Activated T-helper 17 cell treated with anti-CD3 and anti-CD28 coated beads, Interleukin-2, amount 50 U/mL, for 72 hours (primary cell): Measurements from ENCODE around the gene CUBN. TPM values are rescaled to one million over a fixed set of nuclear protein-coding genes. Genes with fewer than 3 reads are reported as not detected.

Experiments
- ATAC-seq: fragments of 150-1000 bp; cut with Tn5 transposase; replicated peaks from 2 replicates; pipeline ENCODE4 v1.10.0; 2021; ENCODE audit warnings: mild to moderate bottlenecking, moderate library complexity
- H3K27ac Mint-ChIP-seq: one replicate; pipeline ENCODE4 v1.8.0; 2022; ENCODE audit warnings: mixed read lengths
- H3K27me3 Mint-ChIP-seq: one replicate; pipeline ENCODE4 v1.8.0; 2022; ENCODE audit warnings: mixed read lengths
- H3K36me3 Mint-ChIP-seq: one replicate; pipeline ENCODE4 v1.8.0; 2022; ENCODE audit warnings: low read depth, mild to moderate bottlenecking, mixed read lengths
- H3K4me1 Mint-ChIP-seq: one replicate; pipeline ENCODE4 v1.8.0; 2022; ENCODE audit warnings: mixed read lengths
- H3K4me3 Mint-ChIP-seq: one replicate; pipeline ENCODE4 v1.8.0; 2022; ENCODE audit warnings: mild to moderate bottlenecking, mixed read lengths
- H3K9me3 Mint-ChIP-seq: one replicate; pipeline ENCODE4 v1.8.0; 2022; ENCODE audit warnings: mixed read lengths
- total RNA-seq, 2 donors: library from RNA; stranded (reverse); gene quantifications; one replicate each; pipeline ENCODE4 v1.2.3, GENCODE V29; 2022

Gene CUBN
- total RNA-seq, 2 donors from 2014 or later = 0.41 to 0.45 TPM

DNA sequence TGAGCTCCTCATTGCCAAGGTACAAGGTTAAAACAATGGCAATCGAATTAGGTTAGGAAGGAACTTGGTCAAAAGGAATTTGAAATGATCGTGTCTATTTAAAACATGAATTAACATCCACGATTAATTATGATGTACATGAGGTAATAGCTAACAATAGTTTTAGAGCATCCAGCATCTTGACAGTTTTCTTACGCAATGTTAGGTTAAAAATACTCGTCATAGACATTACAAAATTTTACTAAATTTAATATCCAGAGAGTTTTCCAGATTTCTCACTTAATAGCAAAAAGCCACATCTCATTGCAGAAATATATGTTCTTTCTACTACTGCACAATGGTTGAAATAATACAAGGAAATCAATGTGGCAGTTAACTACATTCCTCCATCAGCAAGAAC, 22.6 kb downstream of the CUBN start:
- H3K4me3 Mint-ChIP-seq = no peak overlapping the region
- H3K36me3 Mint-ChIP-seq = no peaks in the 10 kb centered on the region
- ATAC-seq = no peak
- peaks cover 4% of the 10 kb centered on the region for H3K9me3 Mint-ChIP-seq
- H3K27ac Mint-ChIP-seq = no peak overlapping the region
- H3K27me3 Mint-ChIP-seq = no peaks in the 10 kb centered on the region
- H3K4me1 Mint-ChIP-seq = no peaks in the 10 kb centered on the region

DNA sequence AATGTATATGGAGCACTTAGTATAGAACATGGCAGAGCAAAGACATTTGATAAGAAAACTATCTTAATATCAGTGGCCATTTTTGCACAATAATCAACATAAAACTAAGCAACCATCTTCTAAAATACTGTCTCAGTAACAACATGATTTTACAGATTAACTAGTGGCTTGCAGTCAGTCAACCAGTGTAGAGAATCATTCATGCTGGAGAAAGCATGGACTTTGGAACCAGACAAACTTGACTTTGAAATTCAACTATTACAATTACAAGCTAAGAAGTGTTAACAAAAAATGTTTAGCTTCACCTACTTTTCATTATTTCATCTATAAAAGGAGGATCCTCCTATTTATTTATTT, 27.7 kb downstream of the CUBN start:
- H3K36me3 Mint-ChIP-seq = no peaks in the 10 kb centered on the region
- no peak for ATAC-seq
- H3K9me3 Mint-ChIP-seq = peaks cover 4% of the 10 kb centered on the region
- no peaks in the 10 kb centered on the region for H3K4me1 Mint-ChIP-seq
- H3K4me3 Mint-ChIP-seq = no peak overlapping the region
- no peak overlapping the region for H3K27ac Mint-ChIP-seq
- no peaks in the 10 kb centered on the region for H3K27me3 Mint-ChIP-seq

- H3K4me1 Mint-ChIP-seq = no peaks in the 10 kb centered on the region
- H3K27me3 Mint-ChIP-seq = no peaks in the 10 kb centered on the region
- no peak overlapping the region for H3K27ac Mint-ChIP-seq
- H3K36me3 Mint-ChIP-seq = no peaks in the 10 kb centered on the region
- no peak for ATAC-seq
- peaks cover 4% of the 10 kb centered on the region for H3K9me3 Mint-ChIP-seq
- H3K4me3 Mint-ChIP-seq = no peak overlapping the region
These were observed 28.2 kb downstream of the CUBN start for GRCh38 chr10:17101257-17101909.

DNA sequence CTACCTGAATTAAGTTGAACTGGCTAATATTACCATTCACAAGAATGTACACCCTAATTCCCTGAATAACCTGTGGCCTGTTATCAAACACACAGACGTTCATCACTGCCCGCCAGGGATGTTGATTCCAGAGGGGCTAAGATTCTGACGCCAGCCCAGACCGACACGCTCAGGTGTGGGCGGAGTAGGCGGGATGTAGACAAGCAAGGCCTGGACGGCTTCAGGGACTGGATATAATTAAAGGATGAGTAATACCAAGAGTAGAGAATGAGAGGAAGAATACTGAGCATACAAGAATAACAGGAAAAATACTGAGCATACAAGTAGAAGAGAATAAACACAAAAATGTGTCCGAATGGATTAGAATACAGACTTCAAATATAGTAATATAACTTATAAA, 29.0 kb downstream of the CUBN start:
- Mint-ChIP-seq H3K36me3 (no peaks in the 10 kb centered on the region), H3K4me3 (no peak overlapping the region), H3K4me1 (no peaks in the 10 kb centered on the region), H3K9me3 (peaks cover 4% of the 10 kb centered on the region), H3K27me3 (no peaks in the 10 kb centered on the region), H3K27ac (no peak overlapping the region)
- no peak for ATAC-seq

- no peak for ATAC-seq
- H3K9me3 Mint-ChIP-seq = no peaks in the 10 kb centered on the region
- H3K4me3 Mint-ChIP-seq = no peak overlapping the region
- H3K4me1 Mint-ChIP-seq = no peaks in the 10 kb centered on the region
- no peak overlapping the region for H3K27ac Mint-ChIP-seq
- H3K36me3 Mint-ChIP-seq = no peaks in the 10 kb centered on the region
- H3K27me3 Mint-ChIP-seq = no peaks in the 10 kb centered on the region
These were observed 31.6 kb downstream of the CUBN start for GRCh38 chr10:17098012-17098411.

- Mint-ChIP-seq H3K27me3 (no peaks in the 10 kb centered on the region), H3K4me3 (no peak overlapping the region), H3K27ac (no peak overlapping the region), H3K9me3 (no peaks in the 10 kb centered on the region), H3K4me1 (peaks cover 7% of the 10 kb centered on the region), H3K36me3 (no peaks in the 10 kb centered on the region)
- no peak for ATAC-seq
These were observed 34.8 kb downstream of the CUBN start for GRCh38 chr10:17094844-17095243.

DNA sequence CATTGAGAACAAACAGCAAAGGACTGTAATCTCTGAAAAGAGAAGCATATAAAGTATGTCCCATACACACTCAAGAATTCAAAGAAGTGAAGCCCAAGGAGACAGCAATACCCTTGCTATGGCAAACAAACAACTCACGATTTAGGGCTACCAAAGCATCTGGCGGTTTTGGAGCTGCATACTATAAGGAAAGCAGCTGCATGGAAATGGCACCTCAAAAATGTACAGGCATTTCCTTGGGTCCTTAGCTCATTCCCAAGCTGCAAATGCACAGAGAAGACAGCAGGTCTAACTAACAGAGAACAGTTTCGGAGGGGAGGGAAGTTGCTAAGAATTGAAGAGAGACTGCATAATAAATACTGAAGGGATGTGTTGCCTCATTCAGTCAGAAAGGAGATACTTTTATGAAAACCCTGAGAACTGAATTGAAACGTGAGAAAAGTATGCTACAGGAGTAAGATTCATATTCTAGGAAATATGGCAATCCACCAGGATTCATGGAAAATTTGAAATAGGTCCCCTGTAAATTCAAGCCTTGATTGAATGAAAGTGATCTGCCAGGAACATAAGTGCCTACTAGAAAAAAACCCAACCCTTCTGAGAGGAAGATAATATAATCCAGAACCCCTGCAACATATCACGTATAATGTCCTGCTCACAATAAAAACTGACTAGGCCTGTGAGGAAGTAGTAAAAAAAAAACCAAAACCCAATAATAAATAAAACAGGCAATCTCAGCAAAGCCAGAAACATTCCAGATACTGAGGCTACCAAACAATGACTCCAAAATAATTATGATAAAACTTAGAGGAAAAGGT, 36.4 kb downstream of the CUBN start:
- no peaks in the 10 kb centered on the region for H3K9me3 Mint-ChIP-seq
- no peaks in the 10 kb centered on the region for H3K27me3 Mint-ChIP-seq
- H3K4me1 Mint-ChIP-seq = peaks cover 7% of the 10 kb centered on the region
- no peak for ATAC-seq
- no peaks in the 10 kb centered on the region for H3K36me3 Mint-ChIP-seq
- no peak overlapping the region for H3K4me3 Mint-ChIP-seq
- H3K27ac Mint-ChIP-seq = no peak overlapping the region

DNA sequence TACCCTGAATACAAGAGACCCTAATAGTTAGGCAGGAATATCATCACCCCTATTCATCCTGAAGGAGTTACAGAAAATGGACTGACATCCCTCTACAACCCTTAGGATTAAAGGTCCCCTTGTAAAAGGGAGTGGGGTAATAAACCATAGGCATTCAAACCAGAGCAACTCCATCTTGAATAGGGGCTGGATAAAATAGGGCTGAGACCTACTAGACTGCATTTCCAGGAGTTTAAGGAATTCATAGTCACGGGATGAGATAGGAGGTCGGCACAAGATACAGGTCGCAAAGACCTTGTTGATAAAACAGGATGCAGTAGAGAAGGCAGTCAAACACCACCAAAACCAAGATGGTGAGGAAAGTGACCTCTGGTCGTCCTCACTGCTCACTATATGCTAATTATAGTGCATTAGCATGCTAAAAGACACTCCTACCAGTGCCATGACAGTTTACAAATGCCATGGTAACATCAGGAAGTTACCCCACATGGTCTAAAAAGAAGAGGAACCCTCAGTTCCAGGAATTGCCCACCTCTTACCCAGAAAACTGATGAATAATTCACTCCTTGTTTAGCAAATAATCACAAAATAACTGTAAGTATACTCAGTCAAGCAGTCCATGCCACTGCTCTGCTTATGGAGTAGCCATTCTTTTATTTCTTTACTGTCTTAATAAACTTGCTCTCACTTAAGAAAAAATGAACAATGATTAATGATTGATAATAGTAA, 37.2 kb downstream of the CUBN start:
- Mint-ChIP-seq H3K27ac (no peak overlapping the region), H3K4me3 (no peak overlapping the region), H3K4me1 (peaks cover 7% of the 10 kb centered on the region), H3K27me3 (no peaks in the 10 kb centered on the region), H3K9me3 (no peaks in the 10 kb centered on the region), H3K36me3 (no peaks in the 10 kb centered on the region)
- no peak for ATAC-seq

DNA sequence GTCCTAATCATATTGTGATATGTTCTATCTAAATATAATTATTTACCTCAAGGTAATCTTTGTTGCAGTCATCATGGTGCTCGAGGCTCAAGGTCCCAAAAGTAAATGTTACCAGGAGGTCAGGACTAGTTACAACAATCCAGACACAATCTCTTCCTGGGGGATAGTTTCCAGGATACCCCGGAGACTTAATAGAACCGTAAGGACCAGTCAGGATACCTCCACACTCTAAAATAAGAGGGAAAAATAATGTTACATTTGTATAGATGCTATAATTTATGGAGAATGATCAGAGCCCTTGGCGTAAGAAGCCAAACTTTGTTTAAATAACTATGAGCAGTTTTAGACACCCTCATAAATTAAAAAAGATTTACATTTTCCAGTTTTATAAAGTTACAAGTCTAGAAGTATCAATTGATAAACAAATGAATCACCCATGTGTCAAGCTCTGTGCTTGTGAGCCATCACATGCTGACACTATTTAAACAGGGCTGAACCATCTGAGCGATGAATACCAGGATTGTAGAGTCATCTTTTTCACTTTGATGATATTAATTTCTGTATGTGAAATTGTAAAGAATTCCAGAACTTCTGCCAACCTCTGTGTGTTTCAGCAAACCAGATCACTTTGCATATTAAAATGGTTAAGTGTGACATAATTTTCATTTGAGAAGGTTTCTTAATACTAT, 41.3 kb downstream of the CUBN start:
- H3K9me3 Mint-ChIP-seq = no peaks in the 10 kb centered on the region
- H3K27ac Mint-ChIP-seq = no peak overlapping the region
- H3K4me3 Mint-ChIP-seq = no peak overlapping the region
- no peaks in the 10 kb centered on the region for H3K27me3 Mint-ChIP-seq
- H3K36me3 Mint-ChIP-seq = peaks cover 8% of the 10 kb centered on the region
- H3K4me1 Mint-ChIP-seq = peaks cover 7% of the 10 kb centered on the region
- no peak for ATAC-seq

GRCh38 chr10:17086865-17087367, 42.7 kb downstream of the CUBN start:
- ATAC-seq = no peak
- no peaks in the 10 kb centered on the region for H3K9me3 Mint-ChIP-seq
- H3K4me1 Mint-ChIP-seq = peaks cover 1% of the 10 kb centered on the region
- no peak overlapping the region for H3K4me3 Mint-ChIP-seq
- peaks cover 8% of the 10 kb centered on the region for H3K36me3 Mint-ChIP-seq
- H3K27ac Mint-ChIP-seq = no peak overlapping the region
- H3K27me3 Mint-ChIP-seq = no peaks in the 10 kb centered on the region

GRCh38 chr10:17085011-17085725, 44.4 kb downstream of the CUBN start:
- peaks cover 8% of the 10 kb centered on the region for H3K36me3 Mint-ChIP-seq
- H3K27ac Mint-ChIP-seq = no peak overlapping the region
- ATAC-seq = no peak
- no peaks in the 10 kb centered on the region for H3K4me1 Mint-ChIP-seq
- H3K27me3 Mint-ChIP-seq = no peaks in the 10 kb centered on the region
- no peak overlapping the region for H3K4me3 Mint-ChIP-seq
- no peaks in the 10 kb centered on the region for H3K9me3 Mint-ChIP-seq

DNA sequence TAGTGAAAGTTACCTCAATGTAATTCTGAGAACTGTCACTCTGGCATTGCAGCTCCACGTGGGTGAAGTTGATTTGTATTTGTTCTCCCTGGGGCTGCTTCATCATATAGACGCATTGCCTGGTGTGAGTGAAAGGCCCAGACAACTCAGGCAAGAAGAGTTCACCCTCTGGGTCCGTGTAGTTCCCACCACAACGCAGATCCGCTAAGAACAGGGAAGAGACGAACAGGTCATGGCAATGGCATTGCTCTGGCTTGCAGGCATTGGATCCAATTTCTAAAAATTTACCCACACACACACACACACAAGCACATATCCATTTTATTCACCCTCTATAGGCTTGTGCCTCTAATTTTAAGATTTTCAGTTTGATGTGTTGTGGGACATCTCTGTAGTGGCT, 45.4 kb downstream of the CUBN start:
- no peak for ATAC-seq
- Mint-ChIP-seq H3K36me3 (peaks cover 8% of the 10 kb centered on the region), H3K9me3 (no peaks in the 10 kb centered on the region), H3K27me3 (no peaks in the 10 kb centered on the region), H3K4me1 (no peaks in the 10 kb centered on the region), H3K4me3 (no peak overlapping the region), H3K27ac (no peak overlapping the region)

DNA sequence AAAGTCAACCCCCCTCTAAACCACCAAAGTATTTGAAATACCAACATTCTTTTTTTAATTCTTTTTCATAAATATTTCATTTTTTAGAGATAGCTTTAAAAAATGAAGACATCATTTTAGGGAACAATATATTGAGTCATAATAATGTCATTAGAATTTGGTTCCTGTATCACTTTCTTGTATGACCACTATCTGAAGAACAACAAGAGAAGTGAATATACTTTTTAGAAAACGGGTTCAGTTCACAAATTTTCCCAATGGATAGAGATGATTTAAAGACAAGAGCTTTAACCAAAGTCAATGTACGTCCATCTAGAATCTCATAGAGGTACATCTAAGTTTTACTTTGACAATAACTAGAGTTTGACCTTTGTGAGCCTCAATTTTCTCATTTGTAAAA, 48.2 kb downstream of the CUBN start:
- Mint-ChIP-seq H3K4me3 (no peak overlapping the region), H3K36me3 (peaks cover 8% of the 10 kb centered on the region), H3K4me1 (no peaks in the 10 kb centered on the region), H3K27me3 (no peaks in the 10 kb centered on the region), H3K9me3 (no peaks in the 10 kb centered on the region), H3K27ac (no peak overlapping the region)
- no peak for ATAC-seq

DNA sequence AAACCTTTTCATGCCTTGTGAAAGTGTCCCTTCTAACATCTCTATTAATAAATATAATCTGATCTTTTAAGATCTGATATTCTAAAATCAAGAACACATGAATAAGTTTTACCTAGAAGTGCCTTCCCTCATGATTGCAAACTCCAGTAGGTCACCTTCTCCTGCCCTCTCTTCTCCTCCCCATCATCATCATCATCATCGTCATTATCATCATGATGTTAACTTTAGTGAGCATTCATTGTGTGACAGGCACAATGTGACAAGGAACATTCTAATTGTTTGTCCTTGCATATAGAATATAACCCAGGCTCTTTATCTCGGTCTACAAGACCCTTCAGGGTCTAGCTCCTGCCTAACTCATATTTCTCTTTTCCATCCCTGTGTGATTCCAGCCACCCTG, 51.7 kb downstream of the CUBN start:
- no peaks in the 10 kb centered on the region for H3K9me3 Mint-ChIP-seq
- ATAC-seq = no peak
- no peaks in the 10 kb centered on the region for H3K27me3 Mint-ChIP-seq
- H3K4me1 Mint-ChIP-seq = peaks cover 6% of the 10 kb centered on the region
- H3K36me3 Mint-ChIP-seq = no peaks in the 10 kb centered on the region
- no peak overlapping the region for H3K27ac Mint-ChIP-seq
- H3K4me3 Mint-ChIP-seq = no peak overlapping the region
